Fibroblast of lung (primary cell): ENCODE data around the gene POU4F1. TPM values are rescaled to one million over a fixed set of nuclear protein-coding genes. Genes with fewer than 3 reads are reported as not detected.
A peak's percentile ranks its signal among the peaks of the same experiment; 100 is the strongest.

Experiments
- DNase-seq, 2 donors: peaks; one replicate each; pipeline versions ENCODE4 v3.0.0 to v3.0.0-alpha.2; 2010; ENCODE audit warnings: low read depth in 2 of 2
- H2AFZ ChIP-seq: 2 replicates; pipeline ENCODE4 v1.5.1; 2012; ENCODE audit warnings: low read length, control low read depth, inconsistent platforms
- H3K27ac ChIP-seq: 2 replicates; pipeline ENCODE4 v1.5.1; 2011; ENCODE audit warnings: low read length, control low read depth; ENCODE audit not compliant: insufficient read depth
- H3K27me3 ChIP-seq: 2 replicates; pipeline ENCODE4 v1.5.1; 2011; ENCODE audit warnings: mild to moderate bottlenecking, low read length; ENCODE audit not compliant: control insufficient read depth, insufficient read depth
- H3K36me3 ChIP-seq: 2 replicates; pipeline ENCODE4 v1.5.1; 2011; ENCODE audit warnings: low read length; ENCODE audit not compliant: control insufficient read depth, insufficient read depth
- H3K4me1 ChIP-seq: 2 replicates; pipeline ENCODE4 v1.5.1; 2011; ENCODE audit warnings: low read length; ENCODE audit not compliant: control insufficient read depth, insufficient read depth; ENCODE audit errors: extremely low read depth
- H3K4me2 ChIP-seq: 2 replicates; pipeline ENCODE4 v1.5.1; 2011; ENCODE audit warnings: low read length, control low read depth; ENCODE audit not compliant: insufficient read depth; ENCODE audit errors: extremely low read depth
- H3K4me3 ChIP-seq, 4 experiments: fragments of 200-600 bp in 1 of 4; sonication (generic) in 1 of 4; replicated peaks in 1 of 4; 2 replicates each; pipeline ENCODE4 v1.5.1; 2011 to 2016; ENCODE audit warnings: low read length in 4 of 4, low read depth in 3 of 4, mild to moderate bottlenecking in 3 of 4, control low read depth in 2 of 4, inconsistent platforms in 1 of 4, mixed read lengths in 1 of 4; ENCODE audit not compliant: insufficient read depth in 1 of 4; ENCODE audit errors: control extremely low read depth in 1 of 4
- H3K79me2 ChIP-seq: 2 replicates; pipeline ENCODE4 v1.5.1; 2012; ENCODE audit warnings: mild to moderate bottlenecking, low read length, inconsistent platforms; ENCODE audit not compliant: control insufficient read depth, insufficient read depth
- H3K9ac ChIP-seq: 2 replicates; pipeline ENCODE4 v1.5.1; 2011; ENCODE audit warnings: mild to moderate bottlenecking, low read length, control low read depth; ENCODE audit not compliant: insufficient read depth
- H3K9me3 ChIP-seq: 2 replicates; pipeline ENCODE4 v1.5.1; 2012; ENCODE audit warnings: low read depth, low read length; ENCODE audit not compliant: control insufficient read depth, insufficient read depth
- H4K20me1 ChIP-seq: 2 replicates; pipeline ENCODE4 v1.5.1; 2011; ENCODE audit warnings: low read length; ENCODE audit not compliant: control insufficient read depth, insufficient read depth; ENCODE audit errors: extremely low read depth
- EZH2 ChIP-seq: IDR thresholded peaks from 2 replicates; pipeline ENCODE4 v1.5.1; 2012; ENCODE audit warnings: low read length, control low read depth, mild to moderate bottlenecking; ENCODE audit errors: missing control alignments
- polyA plus RNA-seq, 2 donors: library from polyadenylated mRNA; depleted of rRNA in 1 of 2; stranded (reverse) in 1 of 2; unstranded in 1 of 2; fragments of >200 nt; gene quantifications; 2 replicates each; pipeline ENCODE4 v1.2.1, GENCODE V29; 2011 to 2012; ENCODE audit warnings: missing spikeins in 1 of 2
- total RNA-seq: library from RNA; depleted of rRNA; stranded (reverse); fragments of >200 nt; gene quantifications from 2 replicates; pipeline ENCODE4 v1.2.1, GENCODE V29; 2014
- TF ChIP-seq, protein P1 (sequence below), 2 donors: IDR thresholded peaks in 1 of 2; conservative IDR thresholded peaks in 1 of 2; 1 replicate in 1 of 2; 2 replicates in 1 of 2; pipeline ENCODE4 v1.5.1; 2011 to 2012; ENCODE audit warnings: low read length in 2 of 2, control low read depth in 1 of 2, inconsistent platforms in 1 of 2, low read depth in 1 of 2, mild to moderate bottlenecking in 1 of 2

The POU4F1 gene
- total and polyA plus RNA-seq, 2 donors (not counting 1 experiment from before 2014, with no cell fraction given) = not detected

GRCh38 chr13:78601124-78601873 lies 2.1 kb downstream of the POU4F1 start:
- Histone ChIP-seq H3K79me2 (no peaks in the 10 kb centered on the region), H3K9me3 (no peaks in the 10 kb centered on the region), H4K20me1 (peaks cover 2% of the 10 kb centered on the region), H3K4me2 (no peak overlapping the region), H2AFZ (no peak overlapping the region), H3K9ac (no peak overlapping the region), H3K4me3 (no peak overlapping the region), H3K27me3 (peaks cover 89% of the 10 kb centered on the region), H3K36me3 (no peaks in the 10 kb centered on the region), H3K27ac (no peak overlapping the region), H3K4me1 (peaks cover 3% of the 10 kb centered on the region)
- DNase-seq = peak; percentile 14 to 15
- TF ChIP-seq, protein P1, sequence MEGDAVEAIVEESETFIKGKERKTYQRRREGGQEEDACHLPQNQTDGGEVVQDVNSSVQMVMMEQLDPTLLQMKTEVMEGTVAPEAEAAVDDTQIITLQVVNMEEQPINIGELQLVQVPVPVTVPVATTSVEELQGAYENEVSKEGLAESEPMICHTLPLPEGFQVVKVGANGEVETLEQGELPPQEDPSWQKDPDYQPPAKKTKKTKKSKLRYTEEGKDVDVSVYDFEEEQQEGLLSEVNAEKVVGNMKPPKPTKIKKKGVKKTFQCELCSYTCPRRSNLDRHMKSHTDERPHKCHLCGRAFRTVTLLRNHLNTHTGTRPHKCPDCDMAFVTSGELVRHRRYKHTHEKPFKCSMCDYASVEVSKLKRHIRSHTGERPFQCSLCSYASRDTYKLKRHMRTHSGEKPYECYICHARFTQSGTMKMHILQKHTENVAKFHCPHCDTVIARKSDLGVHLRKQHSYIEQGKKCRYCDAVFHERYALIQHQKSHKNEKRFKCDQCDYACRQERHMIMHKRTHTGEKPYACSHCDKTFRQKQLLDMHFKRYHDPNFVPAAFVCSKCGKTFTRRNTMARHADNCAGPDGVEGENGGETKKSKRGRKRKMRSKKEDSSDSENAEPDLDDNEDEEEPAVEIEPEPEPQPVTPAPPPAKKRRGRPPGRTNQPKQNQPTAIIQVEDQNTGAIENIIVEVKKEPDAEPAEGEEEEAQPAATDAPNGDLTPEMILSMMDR (conservative IDR thresholded peaks at IDR 0.05 in 1 of 2, IDR thresholded peaks at IDR 0.05 in 1 of 2; ENCODE audit: low read depth in 1 of 2, low read length in 2 of 2) = no peak
- peak; percentile 98 for TF ChIP-seq EZH2

DNA sequence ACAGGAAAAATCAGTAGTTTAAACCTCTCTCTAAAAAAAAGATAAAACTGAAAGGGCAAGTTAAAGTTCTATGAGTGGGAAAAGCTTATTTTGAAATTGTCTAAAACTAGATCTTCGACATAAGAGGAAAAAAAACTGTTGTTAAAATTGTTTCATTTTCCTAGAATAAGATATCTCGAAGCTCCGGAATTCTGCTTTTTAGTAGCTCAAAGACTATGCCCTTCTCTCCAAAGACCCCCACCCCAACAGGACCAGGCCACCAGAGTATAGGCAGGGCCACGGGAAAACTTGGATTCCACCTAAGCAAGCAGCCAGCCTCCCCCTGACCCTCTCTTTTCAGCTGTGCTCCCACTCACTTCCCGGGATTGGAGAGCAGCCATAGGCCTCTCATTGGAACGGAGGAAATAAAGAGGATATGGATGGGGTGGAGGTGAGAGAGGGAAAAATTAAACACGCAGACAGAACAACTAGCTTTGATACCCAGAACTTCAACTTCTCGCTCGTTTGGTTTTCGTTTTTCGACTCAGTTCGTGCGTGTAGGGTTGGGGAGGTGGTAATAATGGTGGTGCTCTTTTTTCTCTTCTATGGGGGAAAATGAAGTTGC lies 3.0 kb downstream of the POU4F1 start:
- Histone ChIP-seq H4K20me1 (peaks cover 2% of the 10 kb centered on the region), H3K4me3 (no peak overlapping the region), H3K4me2 (no peak overlapping the region), H3K9me3 (no peaks in the 10 kb centered on the region), H3K79me2 (no peaks in the 10 kb centered on the region), H3K4me1 (peaks cover 3% of the 10 kb centered on the region), H3K27me3 (peaks cover 89% of the 10 kb centered on the region), H2AFZ (no peak overlapping the region), H3K9ac (no peak overlapping the region), H3K36me3 (no peaks in the 10 kb centered on the region), H3K27ac (no peak overlapping the region)
- DNase-seq = peak in 1 of 2 donors; percentile 5
- TF ChIP-seq EZH2 = peak; percentile 33
- TF ChIP-seq, protein P1 (conservative IDR thresholded peaks at IDR 0.05 in 1 of 2, IDR thresholded peaks at IDR 0.05 in 1 of 2; ENCODE audit: low read depth in 1 of 2, low read length in 2 of 2) = no peak

DNA sequence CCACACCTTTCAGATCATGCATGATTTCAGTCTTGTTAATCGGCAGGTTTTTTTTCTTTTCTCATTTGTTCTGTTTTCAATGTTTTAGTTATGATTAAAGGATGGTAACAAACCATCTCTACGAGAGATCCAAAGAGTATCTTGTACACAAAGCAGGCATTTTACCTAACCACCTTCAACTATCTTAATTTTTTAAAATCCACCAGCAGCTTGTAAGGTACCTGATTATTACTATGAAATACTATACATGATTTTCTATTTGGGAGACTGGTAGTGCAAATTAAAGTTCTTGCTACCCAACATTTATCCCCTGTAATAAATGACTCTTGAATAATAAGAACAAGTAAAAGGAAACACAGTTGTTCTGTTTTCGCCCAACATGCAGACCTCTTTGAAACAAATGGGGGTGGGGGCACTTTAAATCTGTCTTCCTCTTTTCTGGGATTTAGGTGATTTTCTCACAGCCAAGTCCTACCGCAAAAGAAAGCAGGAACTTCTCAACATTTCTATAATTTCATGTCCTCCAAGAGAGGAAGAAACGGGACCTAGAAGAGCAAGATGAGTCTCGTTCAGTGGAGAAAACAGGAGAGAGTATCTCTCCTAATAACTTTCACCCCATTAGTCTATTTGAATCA lies 3.6 kb downstream of the POU4F1 start:
- Histone ChIP-seq H3K27me3 (peaks cover 89% of the 10 kb centered on the region), H3K4me2 (no peak overlapping the region)
- TF ChIP-seq, protein P1 (conservative IDR thresholded peaks at IDR 0.05 in 1 of 2, IDR thresholded peaks at IDR 0.05 in 1 of 2; ENCODE audit: low read depth in 1 of 2, low read length in 2 of 2) = no peak
- TF ChIP-seq EZH2 = peak; percentile 1

More for the DNA sequence above, 3.6 kb downstream of the POU4F1 start:
- H3K79me2 ChIP-seq = no peaks in the 10 kb centered on the region
- no peaks in the 10 kb centered on the region for H3K36me3 ChIP-seq
- H3K4me1 ChIP-seq = peaks cover 3% of the 10 kb centered on the region
- no peak for DNase-seq
- H3K9me3 ChIP-seq = no peaks in the 10 kb centered on the region
- no peak overlapping the region for H2AFZ ChIP-seq
- no peak overlapping the region for H3K4me3 ChIP-seq
- H4K20me1 ChIP-seq = peaks cover 2% of the 10 kb centered on the region
- H3K9ac ChIP-seq = peak overlapping the region; percentile 7
- no peak overlapping the region for H3K27ac ChIP-seq
